Measurements from ENCODE around the gene COBL. TPM values are rescaled to one million over a fixed set of nuclear protein-coding genes. Genes with fewer than 3 reads are reported as not detected.

The COBL gene
- total RNA-seq, 1 experiment from 2014 or later: 51.4 TPM

DNA sequence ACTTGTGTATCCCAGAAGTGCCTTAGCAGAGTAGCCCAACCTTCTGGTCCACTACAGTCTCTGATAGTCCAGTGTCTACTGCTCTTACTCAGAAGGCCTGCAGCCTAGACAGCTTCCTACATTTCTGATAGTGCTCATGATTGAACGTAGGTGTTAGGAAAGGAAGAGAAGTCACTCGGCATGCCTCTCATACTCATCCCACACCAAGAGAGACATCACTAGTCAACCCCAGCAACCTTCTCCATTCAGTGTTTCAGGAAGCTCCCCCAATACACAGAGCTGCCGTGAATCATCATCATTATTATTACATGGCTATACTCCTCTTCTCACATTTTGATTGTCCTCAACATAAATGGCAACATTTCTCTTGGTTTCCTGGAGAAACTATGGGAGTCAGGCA lies 166.4 kb downstream of the COBL start:
- no peak for TF ChIP-seq EZH2 (IDR thresholded peaks at IDR 0.05; ENCODE audit: low read depth)
- TF ChIP-seq, protein P1, sequence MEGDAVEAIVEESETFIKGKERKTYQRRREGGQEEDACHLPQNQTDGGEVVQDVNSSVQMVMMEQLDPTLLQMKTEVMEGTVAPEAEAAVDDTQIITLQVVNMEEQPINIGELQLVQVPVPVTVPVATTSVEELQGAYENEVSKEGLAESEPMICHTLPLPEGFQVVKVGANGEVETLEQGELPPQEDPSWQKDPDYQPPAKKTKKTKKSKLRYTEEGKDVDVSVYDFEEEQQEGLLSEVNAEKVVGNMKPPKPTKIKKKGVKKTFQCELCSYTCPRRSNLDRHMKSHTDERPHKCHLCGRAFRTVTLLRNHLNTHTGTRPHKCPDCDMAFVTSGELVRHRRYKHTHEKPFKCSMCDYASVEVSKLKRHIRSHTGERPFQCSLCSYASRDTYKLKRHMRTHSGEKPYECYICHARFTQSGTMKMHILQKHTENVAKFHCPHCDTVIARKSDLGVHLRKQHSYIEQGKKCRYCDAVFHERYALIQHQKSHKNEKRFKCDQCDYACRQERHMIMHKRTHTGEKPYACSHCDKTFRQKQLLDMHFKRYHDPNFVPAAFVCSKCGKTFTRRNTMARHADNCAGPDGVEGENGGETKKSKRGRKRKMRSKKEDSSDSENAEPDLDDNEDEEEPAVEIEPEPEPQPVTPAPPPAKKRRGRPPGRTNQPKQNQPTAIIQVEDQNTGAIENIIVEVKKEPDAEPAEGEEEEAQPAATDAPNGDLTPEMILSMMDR (conservative IDR thresholded peaks at IDR 0.05): no peak
- ChIA-PET POLR2A (ENCODE audit: unreplicated experiment) (no interaction called here), CTCF (interaction anchor here (0.5 kb wide), 1 partner anchor 9 kb away, joined by 3 read pairs; no protein-coding TSS in a partner anchor)
- H3K4me1 ChIP-seq (replicated peaks; ENCODE audit: insufficient read depth): no peaks in the 10 kb centered on the region
- no peak for DNase-seq
- intact Hi-C loops (cut with micrococcal nuclease; ENCODE audit: unreplicated experiment): no loop called here
- no peak overlapping the region for H3K4me3 ChIP-seq
- H3K9me3 ChIP-seq (ENCODE audit: insufficient read depth, low read depth): peaks cover 33% of the 10 kb centered on the region
- H4K20me1 ChIP-seq (ENCODE audit: insufficient read depth): no peaks in the 10 kb centered on the region
- H3K27me3 ChIP-seq (ENCODE audit: insufficient read depth, low read depth): no peaks in the 10 kb centered on the region
- H3K79me2 ChIP-seq (ENCODE audit: low read depth): no peaks in the 10 kb centered on the region
- BruUV-seq (replicated peaks): no TSS peak
- no peaks in the 10 kb centered on the region for H3F3A ChIP-seq (ENCODE audit: insufficient read depth, low read depth)
- no peak overlapping the region for H3K27ac ChIP-seq
- H3K9me2 ChIP-seq (ENCODE audit: insufficient read depth): no peaks in the 10 kb centered on the region
- no peak overlapping the region for H2AFZ ChIP-seq
- no peaks in the 10 kb centered on the region for H3K36me3 ChIP-seq (ENCODE audit: low read depth)
- no peak overlapping the region for H3K4me2 ChIP-seq

DNA sequence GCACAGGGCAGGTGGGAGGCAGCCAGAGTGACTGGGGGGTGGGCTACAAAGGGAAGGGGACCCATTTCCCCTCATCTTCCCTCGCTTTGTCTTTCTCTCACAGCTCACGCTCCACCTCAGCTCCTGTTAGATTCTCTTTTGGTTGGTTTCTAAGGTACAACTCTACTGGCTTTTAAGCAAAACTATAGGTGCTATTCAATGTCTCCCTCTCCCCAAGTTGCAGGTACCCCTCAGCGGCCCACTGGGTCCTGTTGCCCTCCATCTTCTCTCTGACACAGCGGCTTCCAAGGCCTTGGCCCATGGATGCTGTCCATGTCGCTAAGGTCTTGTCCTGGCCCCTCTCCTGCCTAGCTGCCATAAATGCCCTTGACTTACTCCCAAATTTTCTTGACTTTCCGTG lies 168.4 kb downstream of the COBL start:
- no peak for DNase-seq
- no peaks in the 10 kb centered on the region for H3K79me2 ChIP-seq (ENCODE audit: low read depth)
- H4K20me1 ChIP-seq (ENCODE audit: insufficient read depth): no peaks in the 10 kb centered on the region
- intact Hi-C loops (cut with micrococcal nuclease; ENCODE audit: unreplicated experiment): no loop called here
- H3K4me2 ChIP-seq: no peak overlapping the region
- H3K9me3 ChIP-seq (ENCODE audit: insufficient read depth, low read depth): peaks cover 33% of the 10 kb centered on the region
- H3K27me3 ChIP-seq (ENCODE audit: insufficient read depth, low read depth): no peaks in the 10 kb centered on the region
- H3K4me3 ChIP-seq: no peak overlapping the region
- H3K36me3 ChIP-seq (ENCODE audit: low read depth): no peaks in the 10 kb centered on the region
- no peak overlapping the region for H3K27ac ChIP-seq
- CTCF ChIA-PET: no interaction called here
- no TSS peak for BruUV-seq (replicated peaks)
- H3K4me1 ChIP-seq (replicated peaks; ENCODE audit: insufficient read depth): no peaks in the 10 kb centered on the region
- no peaks in the 10 kb centered on the region for H3K9me2 ChIP-seq (ENCODE audit: insufficient read depth)
- POLR2A ChIA-PET (ENCODE audit: unreplicated experiment): no interaction called here
- no peaks in the 10 kb centered on the region for H3F3A ChIP-seq (ENCODE audit: insufficient read depth, low read depth)
- TF ChIP-seq, protein P1 (conservative IDR thresholded peaks at IDR 0.05): no peak
- no peak overlapping the region for H2AFZ ChIP-seq

DNA sequence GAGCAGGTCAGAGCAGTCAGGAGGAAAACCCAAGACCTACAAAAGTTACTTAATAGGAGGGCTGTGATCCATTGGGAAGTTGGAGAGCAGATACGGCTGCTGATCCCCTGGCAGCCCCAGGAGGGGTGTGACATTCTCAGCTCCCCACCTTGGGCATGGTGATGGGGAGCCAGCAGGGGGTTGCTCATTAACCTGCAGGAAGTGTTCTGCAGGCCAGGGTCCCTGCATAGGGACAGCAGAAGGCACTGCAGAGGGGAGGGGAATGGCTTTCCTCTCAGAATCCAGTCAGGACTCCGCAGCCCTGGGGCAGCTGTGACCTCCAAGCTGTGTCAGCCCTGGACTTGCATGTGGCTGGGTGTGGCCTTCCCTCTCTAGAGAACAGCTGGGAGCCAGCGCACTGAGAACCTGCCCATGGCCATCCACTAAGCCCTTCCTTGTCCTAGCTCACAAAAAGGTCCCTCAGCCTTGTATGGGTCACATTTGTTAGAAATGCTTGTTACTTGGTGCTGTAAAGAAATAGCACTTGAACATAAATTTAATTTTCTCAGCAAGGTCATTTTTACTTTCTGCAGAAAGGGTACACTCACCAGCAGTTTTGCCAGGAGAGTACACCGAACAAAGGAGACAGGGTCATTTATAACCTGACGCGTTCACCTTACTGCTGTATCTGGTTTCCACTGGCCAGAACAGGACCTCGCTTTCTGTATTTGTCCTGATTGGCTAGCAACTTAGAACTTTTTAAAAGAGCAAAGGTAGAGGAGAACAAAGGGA lies 169.6 kb downstream of the COBL start:
- POLR2A ChIA-PET (ENCODE audit: unreplicated experiment): no interaction called here
- no peaks in the 10 kb centered on the region for H3K4me1 ChIP-seq (replicated peaks; ENCODE audit: insufficient read depth)
- H3K27me3 ChIP-seq (ENCODE audit: insufficient read depth, low read depth): no peaks in the 10 kb centered on the region
- H3K4me2 ChIP-seq: no peak overlapping the region
- H3K4me3 ChIP-seq: no peak overlapping the region
- intact Hi-C loops (cut with micrococcal nuclease; ENCODE audit: unreplicated experiment): no loop called here
- H3F3A ChIP-seq (ENCODE audit: insufficient read depth, low read depth): no peaks in the 10 kb centered on the region
- peaks cover 33% of the 10 kb centered on the region for H3K9me3 ChIP-seq (ENCODE audit: insufficient read depth, low read depth)
- H3K27ac ChIP-seq: no peak overlapping the region
- H3K79me2 ChIP-seq (ENCODE audit: low read depth): no peaks in the 10 kb centered on the region
- no peaks in the 10 kb centered on the region for H3K36me3 ChIP-seq (ENCODE audit: low read depth)
- DNase-seq: no peak
- no peaks in the 10 kb centered on the region for H3K9me2 ChIP-seq (ENCODE audit: insufficient read depth)
- TF ChIP-seq EZH2 (IDR thresholded peaks at IDR 0.05; ENCODE audit: low read depth): no peak
- TF ChIP-seq, protein P1 (conservative IDR thresholded peaks at IDR 0.05): no peak
- no peak overlapping the region for H2AFZ ChIP-seq
- no TSS peak for BruUV-seq (replicated peaks)
- CTCF ChIA-PET: interaction anchor here (0.6 kb wide), 1 partner anchor 343 kb away, joined by 3 read pairs; no protein-coding TSS in a partner anchor
- no peaks in the 10 kb centered on the region for H4K20me1 ChIP-seq (ENCODE audit: insufficient read depth)
